ENCODE results near the gene C10orf90.

DNA sequence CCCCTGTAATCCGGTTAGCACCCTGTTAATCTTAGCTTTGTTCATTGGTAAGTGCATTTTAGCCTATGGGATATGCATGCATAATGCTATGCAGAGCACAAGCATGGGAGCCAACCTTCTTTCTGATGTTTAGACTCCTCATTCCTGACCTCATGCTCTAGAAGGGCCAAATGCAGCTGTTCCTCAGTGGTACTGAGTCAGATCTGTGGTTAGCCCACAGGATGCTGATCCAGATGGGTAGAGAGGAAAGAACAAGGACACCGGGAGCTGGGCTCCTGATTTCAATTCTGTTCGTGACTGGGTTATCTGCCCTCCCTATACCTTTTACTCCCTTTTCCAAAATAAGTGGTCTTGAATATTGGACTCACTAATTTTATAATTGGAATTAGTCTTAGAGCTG, 31.7 kb upstream of the C10orf90 start:
- TF ChIP-seq ARNTL (CRISPR knock-in tag; IDR thresholded peaks at IDR 0.05; ENCODE audit: borderline replicate concordance, low read depth) (no peak), BACH2 (CRISPR knock-in tag; IDR thresholded peaks at IDR 0.05; ENCODE audit: borderline replicate concordance) (no peak), PATZ1 (CRISPR knock-in tag; IDR thresholded peaks at IDR 0.05; ENCODE audit: borderline replicate concordance) (no peak), ZFP3 (CRISPR knock-in tag; IDR thresholded peaks at IDR 0.05) (no peak), POU6F1 (CRISPR knock-in tag; IDR thresholded peaks at IDR 0.05; ENCODE audit: borderline replicate concordance, low read depth) (no peak), CREB5 (CRISPR knock-in tag; IDR thresholded peaks at IDR 0.05; ENCODE audit: low read depth) (no peak), ZNF70 (CRISPR knock-in tag; IDR thresholded peaks at IDR 0.05) (no peak), PPARA (CRISPR knock-in tag; IDR thresholded peaks at IDR 0.05; ENCODE audit: borderline replicate concordance) (no peak), SNAI2 (CRISPR knock-in tag; IDR thresholded peaks at IDR 0.05) (no peak), RARB (CRISPR knock-in tag; IDR thresholded peaks at IDR 0.05) (no peak), ZFP30 (CRISPR knock-in tag; IDR thresholded peaks at IDR 0.05) (no peak), ISL1 (CRISPR knock-in tag; IDR thresholded peaks at IDR 0.05) (no peak)
